ENCODE data around the gene CEBPA.

Gene CEBPA

DNA sequence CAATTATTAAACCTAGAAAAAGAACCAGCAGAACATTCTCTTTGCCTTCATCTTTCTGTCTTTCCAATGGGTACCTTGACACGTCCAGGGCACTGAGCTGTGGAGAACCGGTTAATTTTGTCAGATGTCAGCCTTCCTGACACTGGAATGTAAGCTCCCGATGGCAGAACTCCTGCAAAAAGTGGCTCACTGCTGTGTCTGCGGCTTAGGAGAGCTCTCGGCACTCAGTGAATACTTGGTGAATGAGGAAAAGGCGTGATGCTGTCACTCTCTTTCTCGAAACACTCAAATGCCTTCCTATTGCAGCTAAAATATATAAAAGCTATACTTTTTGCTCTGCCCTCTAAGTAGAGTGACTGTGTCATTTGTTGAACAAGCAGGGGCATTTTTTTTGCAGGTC, 17.6 kb downstream of the CEBPA start:
- no peak for DNase-seq

DNA sequence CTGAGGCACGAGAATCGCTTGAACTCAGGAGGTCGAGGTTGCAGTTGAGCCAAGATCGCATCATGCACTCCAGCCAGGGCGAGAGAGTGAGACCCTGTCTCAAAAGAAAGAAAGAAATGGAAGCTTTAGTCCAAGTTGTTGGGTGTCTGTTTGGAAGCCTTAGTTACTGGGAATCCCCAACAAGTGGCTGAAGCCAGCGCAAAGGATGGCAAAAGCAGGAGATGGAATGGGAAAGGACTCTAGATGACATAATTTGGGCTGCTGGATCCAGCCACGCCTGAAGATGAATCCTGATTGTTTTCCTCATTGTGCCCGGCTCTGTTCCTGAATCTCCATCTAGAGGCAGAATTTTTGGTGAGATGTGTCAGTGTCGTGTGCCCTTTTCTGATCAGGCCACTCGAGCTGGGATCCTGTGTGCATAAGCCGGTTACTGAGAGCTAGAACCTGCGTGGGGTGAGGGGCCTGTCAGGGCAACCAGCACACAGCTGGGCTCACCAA, 18.1 kb downstream of the CEBPA start:
- no peak for DNase-seq

DNA sequence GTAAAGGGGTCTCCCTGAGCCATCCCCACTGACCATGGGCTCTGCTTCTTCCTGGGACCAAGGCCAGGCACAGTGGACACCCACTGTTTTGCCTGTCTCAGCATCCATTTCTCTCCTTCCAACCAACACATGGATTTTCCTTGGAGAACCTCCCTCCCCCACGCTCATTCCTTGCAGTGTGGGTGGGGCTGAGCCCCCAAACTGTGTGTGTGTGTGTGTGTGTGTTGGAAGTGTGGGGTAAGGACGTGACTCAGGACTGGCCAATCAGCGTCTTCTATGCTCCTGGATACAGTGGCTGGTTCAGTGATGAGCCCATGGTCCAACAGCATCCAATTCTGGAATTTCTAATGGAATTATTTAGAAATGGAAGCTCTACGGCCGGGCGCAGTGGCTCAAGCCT, 18.7 kb downstream of the CEBPA start:
- DNase-seq = no peak

DNA sequence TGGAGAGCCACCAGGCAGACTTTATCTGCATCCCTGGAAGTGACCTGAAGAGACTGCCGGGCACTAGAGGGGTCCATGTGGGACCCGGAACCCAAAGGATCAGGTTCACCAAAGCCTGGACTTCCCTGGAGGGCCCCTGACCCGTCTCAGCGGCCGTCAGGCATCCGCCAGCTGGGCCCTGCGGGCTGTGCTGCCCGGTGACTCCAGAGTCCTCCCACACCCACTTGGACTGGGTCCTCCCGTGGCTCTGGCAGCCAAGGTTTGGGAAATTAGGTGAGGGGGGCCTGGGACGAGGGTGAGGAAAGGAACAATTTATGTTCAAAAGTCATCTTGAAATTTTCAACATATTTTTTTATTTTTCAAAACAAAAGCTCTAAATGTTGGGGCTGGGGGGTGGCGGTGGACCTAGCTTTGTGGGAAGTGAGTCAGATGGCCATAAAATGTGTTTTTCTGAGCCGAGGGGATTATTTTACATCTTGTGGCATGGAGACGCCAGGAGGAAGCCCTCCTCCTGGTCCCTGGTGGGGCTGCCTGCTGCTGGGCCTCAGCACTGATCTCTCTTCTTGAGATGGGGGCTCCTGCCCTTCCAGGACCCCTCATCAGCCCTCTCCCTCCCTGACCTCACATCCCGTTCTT, 20.2 kb downstream of the CEBPA start:
- DNase-seq = no peak

DNA sequence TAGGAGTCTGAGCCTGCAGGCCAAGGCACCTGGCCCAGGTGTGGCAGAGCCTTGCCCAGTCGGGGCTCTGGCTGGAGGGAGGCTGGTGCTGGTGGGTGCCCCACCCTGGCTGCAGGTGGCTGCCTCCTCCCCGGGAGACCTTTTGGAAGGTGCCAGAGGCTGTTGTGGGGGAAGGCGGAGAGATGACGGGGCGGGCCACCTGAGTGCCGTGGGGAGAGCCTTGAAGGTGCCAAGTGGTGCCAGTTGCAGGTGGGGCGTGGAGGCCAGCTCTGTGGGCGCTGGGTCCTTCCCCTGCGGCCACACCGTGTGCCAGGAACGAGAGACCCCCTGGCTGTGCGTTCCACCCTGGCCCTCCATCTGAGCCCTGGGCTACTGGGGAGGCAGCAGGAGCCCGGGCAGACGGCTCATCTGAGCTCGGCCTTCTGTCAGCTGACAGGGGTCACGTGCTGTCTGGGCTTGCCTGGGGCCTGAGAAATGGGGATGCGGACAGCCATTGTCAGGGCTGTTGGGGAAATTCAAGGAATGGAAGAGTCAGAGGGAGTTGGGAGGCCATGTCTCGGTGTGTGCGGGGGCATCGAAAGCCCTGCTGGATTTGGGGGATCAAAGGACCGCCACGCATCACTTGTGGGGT, 20.9 kb downstream of the CEBPA start:
- no peak for DNase-seq

DNA sequence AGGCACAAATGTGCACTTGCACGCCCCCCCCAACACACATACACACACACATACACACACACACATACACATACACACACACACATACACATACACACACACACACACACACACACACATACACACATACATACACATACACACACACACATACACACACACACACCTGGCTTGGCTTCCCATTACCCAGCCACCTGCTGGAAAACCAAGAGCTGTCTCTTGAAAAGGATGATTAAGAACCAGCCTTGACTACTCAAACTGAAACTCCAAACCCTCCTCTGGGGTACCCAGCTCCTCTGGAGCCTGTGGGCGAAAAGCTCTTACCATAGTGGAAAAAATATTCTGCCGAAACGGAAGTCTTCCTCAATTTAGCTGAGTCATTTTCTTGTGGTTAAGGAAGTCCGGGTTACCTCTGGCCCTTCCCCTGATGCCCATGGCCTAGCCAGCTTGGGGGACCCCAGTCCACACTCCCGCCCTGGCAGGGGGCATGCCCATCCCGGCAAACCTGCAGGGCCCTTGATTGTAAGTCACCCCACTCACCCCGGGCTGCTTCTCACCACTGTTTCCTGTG, 21.9 kb downstream of the CEBPA start:
- DNase-seq = no peak

DNA sequence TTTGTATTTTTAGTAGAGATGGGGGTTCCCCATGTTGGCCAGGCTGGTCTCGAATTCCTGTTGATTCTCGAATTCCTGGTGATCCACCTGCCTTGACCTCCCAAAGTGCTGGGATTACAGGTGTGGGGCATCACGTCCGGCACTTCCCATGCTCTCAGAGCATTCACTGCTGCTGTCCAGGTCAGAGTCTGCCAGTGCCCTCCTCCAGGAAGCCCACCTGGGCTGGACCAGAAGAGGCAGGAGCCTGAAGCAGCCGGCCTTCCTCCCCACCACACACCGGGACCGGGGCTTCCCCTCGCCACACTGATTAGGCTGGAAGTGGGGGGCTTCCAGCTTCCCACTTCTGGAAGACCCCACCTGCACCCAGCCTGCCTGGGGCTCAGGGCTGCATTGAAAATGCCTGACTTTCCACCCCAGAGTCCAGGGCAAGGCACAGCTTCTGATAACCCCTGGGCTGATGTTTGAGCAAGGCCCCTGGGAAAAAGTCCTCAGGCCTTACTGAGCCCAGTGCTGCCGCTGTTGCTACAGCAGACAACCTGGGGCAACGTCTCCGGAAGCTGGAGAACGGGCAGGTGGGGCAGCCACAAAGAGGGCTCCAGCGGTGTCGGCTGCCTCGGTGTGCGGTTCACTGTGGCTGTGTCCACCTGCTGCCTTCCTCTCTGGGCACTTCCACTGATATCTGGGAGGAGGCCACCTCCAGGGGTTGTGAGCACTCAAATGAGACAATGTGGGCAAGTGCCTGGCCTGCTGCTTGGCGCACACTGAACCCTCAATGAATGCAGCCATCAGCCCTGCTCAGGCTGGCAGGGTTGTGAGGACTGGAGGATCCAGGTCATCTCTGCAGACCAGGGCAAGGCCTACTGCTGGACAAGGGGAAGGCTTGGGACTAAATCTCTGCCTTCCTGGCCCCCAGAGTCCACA, 22.6 kb downstream of the CEBPA start:
- no peak for DNase-seq

DNA sequence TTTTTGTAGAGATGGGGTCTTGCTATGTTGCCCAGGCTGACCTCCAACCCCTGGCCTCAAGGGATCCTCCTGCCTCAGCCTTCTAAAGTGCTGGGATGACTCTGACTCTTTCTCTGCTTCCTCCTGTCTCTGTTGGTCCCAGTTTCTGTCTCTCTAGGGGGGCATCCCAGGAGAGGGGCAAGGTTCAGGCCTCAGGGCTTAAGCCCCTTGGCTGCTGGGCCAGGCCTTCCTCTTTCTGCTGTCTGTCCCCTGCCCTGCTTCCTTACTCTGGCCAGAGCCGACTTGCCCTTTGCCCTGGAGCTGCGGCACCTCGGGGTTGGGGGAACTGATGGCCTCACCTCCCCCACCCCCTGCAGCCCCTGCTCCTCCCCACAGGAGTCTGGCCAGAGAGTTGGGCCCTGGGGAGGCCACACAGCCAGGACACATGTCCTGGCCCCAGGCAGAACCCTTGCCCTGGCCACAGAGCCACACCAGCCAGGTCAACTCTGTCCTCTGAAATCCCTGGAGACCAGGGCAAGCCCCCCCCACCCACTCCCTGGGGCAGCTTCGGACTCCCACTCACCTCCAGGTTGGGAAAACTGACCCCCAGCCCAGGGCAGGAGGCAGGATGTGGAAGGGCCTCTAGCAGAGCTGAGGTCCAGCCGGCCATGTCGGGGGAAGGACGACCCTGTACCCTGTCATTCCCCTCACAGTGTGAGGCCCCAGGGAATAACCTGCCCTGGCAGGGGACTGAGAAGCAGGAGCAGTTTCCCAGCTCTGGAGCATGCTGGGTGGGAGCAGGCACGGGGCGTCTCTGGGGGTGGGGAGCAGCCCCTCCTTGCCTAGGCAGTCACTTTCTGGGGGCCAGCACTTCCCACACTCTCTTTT, 23.7 kb downstream of the CEBPA start:
- no peak for DNase-seq

DNA sequence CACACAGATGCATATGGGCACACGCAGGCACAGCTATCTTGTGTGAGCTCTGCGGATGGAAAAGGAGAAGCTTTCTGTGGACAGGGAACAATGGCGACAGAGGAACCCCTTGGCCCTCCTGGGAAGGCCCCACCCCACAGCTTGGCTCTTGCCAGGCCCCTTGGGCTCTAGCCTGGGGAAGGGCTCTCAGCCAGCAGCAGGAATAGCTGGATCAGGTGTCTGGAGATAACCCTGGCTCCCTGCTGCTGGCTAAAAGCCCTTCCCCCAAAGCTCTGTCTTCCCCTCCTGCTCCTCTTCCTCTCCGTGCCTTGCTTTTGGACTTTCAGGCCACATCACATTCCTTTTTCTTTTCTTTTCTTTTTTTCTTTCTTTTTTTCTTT, 24.3 kb downstream of the CEBPA start:
- no peak for DNase-seq

DNA sequence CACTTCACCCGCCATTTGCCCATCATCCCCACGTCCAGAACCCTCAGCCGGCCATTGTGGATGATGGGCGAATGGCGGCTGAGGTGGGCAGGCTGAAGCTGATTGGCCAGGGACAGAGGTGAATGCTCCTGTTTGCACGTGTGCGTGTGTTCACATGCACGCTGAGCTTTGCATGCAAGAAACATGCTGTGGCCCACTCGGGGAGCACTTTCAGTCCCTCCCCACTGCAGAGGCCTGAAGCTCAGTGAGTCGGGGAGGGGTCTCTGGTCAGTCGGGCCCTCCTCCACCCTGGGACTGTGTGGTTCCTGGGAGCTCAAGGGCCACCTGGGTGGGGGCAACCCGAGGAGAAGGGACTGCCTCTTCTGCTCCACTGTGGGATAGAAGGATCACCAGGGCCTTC, 24.9 kb downstream of the CEBPA start:
- DNase-seq = no peak

DNA sequence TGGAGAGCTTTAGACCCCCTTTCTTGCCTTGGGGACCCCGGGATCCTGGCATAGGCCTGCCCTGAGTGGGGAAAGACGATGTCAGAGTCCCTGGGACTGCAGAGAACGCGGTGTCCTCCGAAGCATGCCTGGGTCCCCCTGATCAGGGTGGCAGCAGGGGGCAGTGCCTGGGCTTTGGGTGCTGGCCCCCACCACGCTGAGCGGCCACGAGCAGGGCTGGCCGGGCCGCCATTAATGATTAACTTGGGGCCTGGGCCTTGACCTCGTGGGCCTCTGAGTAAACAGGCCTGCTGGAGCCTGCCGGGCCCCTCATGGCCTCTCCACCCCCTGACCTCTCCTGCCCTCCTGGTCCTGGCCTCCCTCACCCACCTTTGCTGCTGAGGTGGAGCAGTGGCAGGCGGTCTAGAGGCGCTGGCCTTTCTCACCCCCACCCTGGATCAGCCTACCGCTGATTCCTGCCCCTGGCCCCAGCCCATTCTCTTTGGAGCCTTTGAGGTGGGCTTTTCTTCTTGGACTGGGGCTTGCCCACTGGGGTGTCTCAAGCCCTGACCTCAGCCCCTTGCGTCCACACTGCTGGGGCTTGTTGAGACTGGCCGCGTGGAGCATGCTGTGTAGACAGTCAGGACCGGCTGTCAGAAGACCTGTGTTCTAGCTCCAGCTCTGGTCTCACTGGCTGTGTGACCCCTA, 26.3 kb downstream of the CEBPA start:
- no peak for DNase-seq

DNA sequence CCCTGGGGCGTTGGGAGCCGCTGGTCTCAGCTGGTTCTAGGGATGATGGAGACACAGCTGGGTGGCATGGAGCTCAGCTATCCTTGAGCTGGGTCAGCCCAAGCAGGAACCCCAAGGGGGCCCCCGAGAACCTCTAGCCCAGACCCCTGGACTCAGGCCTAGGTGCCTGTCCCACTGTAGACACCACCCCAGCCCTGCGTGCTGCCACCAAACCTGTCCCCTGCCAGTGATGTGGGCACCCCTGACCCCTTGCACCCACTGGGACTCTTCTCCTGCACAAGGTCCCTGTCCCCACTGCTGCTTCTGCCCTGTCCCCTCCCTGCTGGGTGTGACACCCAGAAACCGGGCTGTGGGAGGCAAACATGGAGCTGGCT, 26.8 kb downstream of the CEBPA start:
- no peak for DNase-seq

DNA sequence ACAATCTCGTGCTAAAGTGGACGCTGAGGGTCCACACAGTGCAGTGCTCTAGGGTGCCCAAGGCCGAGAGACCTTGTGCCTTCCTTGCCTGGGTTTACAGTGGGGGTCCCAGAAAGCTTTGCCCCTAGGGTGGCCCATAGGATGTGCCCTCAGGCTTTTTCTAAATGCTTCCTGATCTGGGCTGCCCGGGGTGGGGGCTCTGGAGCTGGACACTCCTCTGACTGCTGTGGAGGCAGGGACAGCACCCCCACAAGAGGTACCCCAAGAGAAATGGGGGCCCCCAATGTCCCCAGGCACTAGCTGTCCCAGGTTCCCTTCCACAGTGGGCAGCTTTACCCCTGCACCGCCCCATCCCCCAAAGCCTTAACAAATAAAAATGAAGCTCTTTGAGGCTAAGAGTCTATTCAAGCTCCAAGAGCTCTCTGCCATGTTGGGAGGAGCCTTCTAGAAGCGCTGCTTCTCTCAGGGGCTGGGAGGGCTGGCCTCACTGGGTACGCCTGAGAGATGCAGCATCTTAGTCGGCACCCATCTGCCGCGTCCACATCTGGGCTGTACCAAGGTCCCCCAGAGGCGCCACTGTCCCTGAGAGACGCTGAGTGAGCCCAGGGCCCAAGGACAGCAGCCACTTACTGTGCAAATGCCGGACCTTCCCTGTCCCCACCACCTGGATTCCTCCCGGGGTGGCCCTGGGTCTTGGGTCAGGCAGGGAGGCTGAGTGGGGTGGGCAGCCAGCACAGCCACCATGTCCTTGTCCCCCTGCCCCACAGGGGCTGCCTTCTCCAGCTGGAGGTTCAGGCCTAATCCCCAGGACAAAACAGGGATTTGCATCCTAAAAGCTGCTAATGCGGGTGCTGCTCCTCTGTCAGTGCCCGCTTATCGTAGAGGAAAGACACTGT, 27.4 kb downstream of the CEBPA start:
- no peak for DNase-seq

DNA sequence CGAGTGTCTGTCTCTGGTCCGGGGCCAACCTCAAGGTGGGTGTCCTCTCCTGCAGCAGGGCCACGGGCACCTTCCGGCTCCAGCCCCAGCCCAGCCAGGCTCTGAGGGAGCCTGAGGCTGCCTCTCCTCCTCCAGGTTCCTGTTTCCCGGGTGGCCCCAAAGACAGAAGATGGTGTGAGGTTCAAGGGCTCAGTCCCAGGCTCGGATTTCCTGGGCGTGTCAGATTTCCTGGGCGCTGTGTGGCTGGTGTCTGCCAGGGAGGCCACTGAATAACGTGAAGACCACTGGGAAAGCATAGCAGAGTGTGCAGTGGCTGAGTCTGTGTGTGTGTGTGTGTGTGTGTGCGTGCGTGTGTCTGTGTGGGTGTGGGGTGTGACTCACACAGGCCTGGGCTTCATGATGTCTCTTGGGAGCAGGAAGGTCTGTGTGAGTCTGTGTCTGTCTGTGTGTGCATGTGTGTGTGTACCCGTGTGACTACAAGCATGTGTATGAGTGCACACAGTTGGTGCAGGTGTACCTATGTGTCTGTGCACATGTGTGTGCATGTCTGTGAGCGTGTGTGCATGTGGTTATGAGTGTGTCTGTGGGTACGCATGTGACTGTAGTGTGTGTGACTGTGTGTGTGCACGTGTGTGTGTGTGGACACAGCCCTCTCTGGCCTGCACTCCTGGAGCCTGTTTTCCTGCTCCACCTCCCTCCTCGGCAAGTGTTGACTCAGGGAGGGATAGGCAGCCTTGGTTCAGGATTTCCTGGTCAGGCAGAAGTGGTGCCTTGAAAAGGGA, 28.3 kb downstream of the CEBPA start:
- DNase-seq = peak; percentile 27

DNA sequence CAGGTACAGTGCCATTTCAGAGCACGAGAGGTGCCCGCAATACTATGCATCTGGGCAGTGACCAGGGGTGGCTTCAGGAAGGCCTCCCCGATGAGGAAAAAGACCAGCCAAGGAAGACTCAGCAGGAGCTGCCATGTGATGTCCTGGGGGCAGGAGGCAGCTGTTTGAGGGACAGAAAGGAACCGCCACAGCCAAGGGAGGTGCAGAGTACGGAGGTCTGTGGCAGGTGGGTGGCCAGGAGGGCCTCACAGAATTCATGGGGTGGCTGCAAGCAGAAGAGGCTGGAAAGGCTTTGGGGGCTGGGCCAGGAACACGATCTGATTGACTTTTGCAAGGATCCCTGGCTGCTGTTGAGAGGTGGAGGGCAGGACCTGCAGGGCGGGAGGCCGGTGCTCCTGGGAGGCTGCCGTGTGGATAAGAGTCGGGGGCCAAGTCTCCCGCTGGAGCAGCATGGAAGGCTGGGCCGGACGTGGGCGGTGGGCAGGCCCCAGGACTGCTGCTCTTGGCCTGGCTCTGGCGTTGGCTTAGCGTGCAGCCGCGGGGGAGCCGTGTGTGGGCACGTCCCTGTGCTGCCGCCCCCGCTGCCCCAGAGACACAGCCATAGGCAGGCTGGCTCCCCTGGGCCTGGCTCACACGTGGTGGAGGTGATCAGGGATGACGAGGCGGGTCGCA, 29.1 kb downstream of the CEBPA start:
- no peak for DNase-seq

DNA sequence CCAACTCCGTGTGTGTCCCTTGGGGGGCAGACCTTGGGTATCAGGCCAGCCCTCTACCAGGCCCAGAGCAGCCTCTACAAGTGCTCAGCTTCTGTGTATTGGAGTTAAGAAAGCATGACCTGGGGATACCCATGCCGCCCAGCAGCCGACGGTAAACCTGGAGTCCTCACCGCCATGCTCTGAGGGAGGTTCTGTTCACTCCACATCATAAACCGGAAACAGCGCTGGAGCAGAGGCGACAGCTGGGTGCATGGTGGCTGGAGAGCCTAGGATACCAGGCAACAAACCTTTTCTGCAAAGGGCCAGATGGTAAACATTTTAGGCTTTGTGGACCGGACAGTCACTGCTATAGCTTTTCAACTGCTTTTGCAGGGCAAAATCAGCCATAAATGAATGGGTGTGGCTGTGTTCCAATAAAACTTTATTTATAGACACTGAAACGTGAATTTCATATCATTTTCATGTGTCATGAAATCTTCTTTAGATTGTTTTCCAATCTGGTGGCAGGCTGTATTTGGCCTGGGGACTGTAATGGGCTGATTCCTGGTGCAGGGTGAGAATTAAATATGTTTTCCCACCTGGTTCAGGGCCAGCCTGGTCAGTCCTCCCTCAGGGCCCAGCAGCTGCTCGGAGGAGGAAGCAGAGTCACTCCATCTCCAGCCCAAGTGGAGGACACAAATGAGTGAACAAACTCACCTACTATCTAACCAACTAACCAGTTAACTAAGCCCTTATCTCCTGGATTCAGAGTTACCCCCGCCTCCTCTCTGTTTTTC, 30.9 kb downstream of the CEBPA start:
- DNase-seq = no peak

DNA sequence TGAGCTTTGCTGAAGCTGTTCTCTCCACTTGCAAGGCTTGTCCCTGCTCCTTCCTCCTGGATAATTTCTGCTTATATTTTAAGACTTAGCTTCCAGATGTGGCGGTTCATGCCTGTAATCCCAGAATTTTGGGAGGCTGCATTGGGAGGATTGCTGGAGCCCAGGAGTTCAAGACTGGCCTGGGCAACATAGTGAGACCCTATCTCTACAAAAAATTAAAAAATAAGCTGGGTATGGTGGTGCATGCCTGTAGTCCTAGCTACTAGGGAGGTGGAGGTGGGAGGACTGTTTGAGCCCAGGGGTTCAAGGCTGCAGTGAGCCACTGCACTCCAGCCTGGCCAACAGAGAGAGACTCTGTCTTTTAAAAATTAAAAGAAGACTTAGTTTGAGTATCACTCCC, 31.6 kb downstream of the CEBPA start:
- no peak for DNase-seq

DNA sequence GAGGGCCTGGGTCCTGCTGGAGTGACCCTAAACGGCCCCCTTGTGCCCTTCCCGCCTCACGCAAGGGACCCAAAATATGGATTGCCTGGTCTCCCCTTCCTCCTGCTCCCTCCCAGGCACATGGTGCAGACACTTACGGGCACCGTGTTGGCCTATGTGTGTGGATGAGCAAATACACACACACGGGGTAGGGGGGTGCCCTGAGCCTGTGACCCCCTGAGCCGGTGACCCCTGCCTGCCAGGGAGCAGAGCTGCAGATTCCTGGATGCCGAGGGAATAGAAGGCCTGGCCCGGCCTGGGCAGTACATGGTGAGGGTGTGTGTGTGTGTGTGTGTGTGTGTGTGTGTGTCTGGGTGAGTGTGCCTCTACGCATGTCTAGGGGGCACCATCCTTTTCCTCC, 33.3 kb downstream of the CEBPA start:
- DNase-seq = no peak

Data from NCI-H2227 treated with DMSO at 0.1 percent for 48 hours (cell line).